ENCODE data around the gene PIK3CB. TPM values are rescaled to one million over a fixed set of nuclear protein-coding genes. Genes with fewer than 3 reads are reported as not detected.

Gene PIK3CB
- total and polyA plus RNA-seq, 8 donors: 12.1 to 39.6 (median 15.0) TPM

- ATAC-seq (peak; percentile 14), DNase-seq (no peak)
- no peaks in the 10 kb centered on the region for H3K9me3 ChIP-seq
- no peak overlapping the region for H3K4me3 ChIP-seq
- H3K4me1 ChIP-seq: peaks cover 0 to 17% of the 10 kb centered on the region in 2 donors
- H3K36me3 ChIP-seq: no peaks in the 10 kb centered on the region
- intact Hi-C loops (cut with DNase I): no loop called here
- H3K27me3 ChIP-seq: no peaks in the 10 kb centered on the region
- H3K27ac ChIP-seq: peak overlapping the region in 1 of 2 donors; percentile 81
- TF ChIP-seq CTCF (IDR thresholded peaks at IDR 0.05): no peak
Observed at GRCh38 chr3:138818185-138818860, 16.4 kb downstream of the PIK3CB start.

DNA sequence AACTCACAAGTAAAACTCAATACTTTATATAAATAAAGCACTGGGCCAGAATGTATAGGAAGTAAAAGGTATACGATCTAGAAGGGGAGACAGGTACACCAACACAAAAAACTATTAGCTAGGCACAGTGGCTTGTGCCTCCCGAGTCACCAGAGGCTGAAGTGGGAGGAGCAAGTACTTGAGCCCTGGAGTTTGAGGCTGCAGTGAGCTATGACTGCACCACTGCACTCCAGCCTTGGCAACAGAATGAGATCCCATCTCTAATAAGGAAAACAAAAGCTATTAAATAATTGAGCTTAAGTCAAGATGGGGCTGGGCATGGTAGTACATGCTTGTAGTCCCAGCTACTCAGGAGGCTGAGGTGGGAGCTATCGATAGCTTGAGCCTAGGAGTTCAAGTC is 17.0 kb downstream of the PIK3CB start:
- TF ChIP-seq CTCF (IDR thresholded peaks at IDR 0.05): no peak
- Histone ChIP-seq H3K9me3 (no peaks in the 10 kb centered on the region), H3K4me1 (peaks cover 0 to 17% of the 10 kb centered on the region in 2 donors), H3K36me3 (no peaks in the 10 kb centered on the region), H3K27ac (peak overlapping the region in 1 of 2 donors; percentile 81), H3K27me3 (no peaks in the 10 kb centered on the region), H3K4me3 (no peak overlapping the region)
- intact Hi-C loops (cut with DNase I): no loop called here
- ATAC-seq: peak; percentile 62
- no peak for DNase-seq

- TF ChIP-seq CTCF (IDR thresholded peaks at IDR 0.05): no peak
- Histone ChIP-seq H3K4me3 (no peak overlapping the region), H3K27me3 (no peaks in the 10 kb centered on the region), H3K27ac (no peak overlapping the region), H3K4me1 (peaks cover 0 to 22% of the 10 kb centered on the region in 2 donors), H3K9me3 (no peaks in the 10 kb centered on the region), H3K36me3 (no peaks in the 10 kb centered on the region)
- DNase-seq (no peak), ATAC-seq (no peak)
- intact Hi-C loops (cut with DNase I): no loop called here
Observed at GRCh38 chr3:138812806-138813205, 21.9 kb downstream of the PIK3CB start.

DNA sequence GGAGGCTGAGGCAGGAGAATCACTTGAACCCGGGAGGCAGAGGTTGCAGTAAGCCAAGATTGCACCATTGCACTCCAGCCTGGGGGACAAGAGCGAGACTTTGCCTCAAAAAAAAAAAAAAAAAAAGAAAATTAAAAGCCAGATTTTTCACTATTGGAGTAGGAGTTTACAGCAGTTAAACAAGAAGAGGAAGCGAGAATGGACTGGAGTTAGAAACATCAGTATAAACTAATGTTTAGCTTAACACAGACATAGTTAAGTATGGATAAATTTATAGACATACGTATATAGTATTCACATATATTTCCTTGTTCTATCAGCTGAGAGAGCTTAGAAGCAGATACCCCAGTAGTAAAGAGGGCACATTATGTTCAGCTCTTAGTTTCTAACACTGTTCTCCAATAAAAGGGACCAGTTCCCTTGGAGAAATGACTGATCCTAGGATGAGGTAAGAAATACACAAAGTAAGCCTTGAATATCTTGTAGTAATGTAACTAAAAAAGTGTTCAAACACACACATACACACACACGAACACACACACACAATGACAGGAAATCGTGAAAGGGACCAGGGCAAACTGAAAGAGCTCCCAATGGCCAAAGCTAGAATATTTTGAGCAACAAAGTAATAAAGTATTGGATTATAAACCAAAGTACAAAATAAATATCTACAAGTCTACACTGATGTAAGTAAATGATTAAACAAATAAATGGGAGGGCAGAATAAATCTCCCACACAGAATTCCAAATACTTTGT is 25.1 kb downstream of the PIK3CB start:
- Histone ChIP-seq H3K27ac (no peak overlapping the region), H3K27me3 (no peaks in the 10 kb centered on the region), H3K4me1 (peaks cover 0 to 15% of the 10 kb centered on the region in 2 donors), H3K4me3 (no peak overlapping the region), H3K36me3 (no peaks in the 10 kb centered on the region), H3K9me3 (no peaks in the 10 kb centered on the region)
- ATAC-seq (no peak), DNase-seq (no peak)
- no peak for TF ChIP-seq CTCF (IDR thresholded peaks at IDR 0.05)
- intact Hi-C loops (cut with DNase I): no loop called here

DNA sequence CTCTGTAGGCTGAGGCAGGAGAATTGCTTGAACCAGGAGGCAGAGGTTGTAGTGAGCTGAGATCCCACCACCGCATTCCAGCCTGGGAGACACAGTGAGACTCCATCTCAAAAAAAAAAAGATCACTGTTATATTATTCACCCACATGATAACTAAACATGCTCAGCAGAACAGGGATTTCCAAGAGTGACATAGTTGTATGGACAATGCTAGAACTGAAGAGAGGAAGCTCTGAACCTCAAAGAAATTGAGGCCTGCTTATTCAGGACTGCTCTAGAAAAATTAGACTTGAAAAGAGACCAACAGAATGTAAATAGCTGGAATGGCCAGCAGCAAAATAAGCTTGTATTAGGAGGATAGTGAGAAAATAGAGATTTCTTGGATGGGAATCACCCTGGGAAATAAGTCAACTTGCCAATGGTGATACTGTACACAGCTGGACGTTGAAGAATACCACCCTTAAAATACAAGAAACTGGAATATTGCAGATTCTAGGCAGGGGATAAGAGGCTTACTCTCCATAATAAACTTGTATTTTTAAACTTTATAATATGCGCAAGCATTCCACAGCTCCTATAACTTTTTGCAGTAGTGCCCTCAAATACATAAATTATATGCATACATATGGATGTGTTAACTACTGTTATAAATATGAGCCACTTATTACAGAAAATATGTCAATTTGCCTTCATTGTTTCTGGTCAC is 28.2 kb downstream of the PIK3CB start:
- no peak for TF ChIP-seq CTCF (IDR thresholded peaks at IDR 0.05)
- peak in 1 of 4 donors; percentile 8 for DNase-seq
- Histone ChIP-seq H3K9me3 (no peaks in the 10 kb centered on the region), H3K36me3 (no peaks in the 10 kb centered on the region), H3K27ac (peak overlapping the region in 1 of 2 donors; percentile 30), H3K4me3 (no peak overlapping the region), H3K27me3 (no peaks in the 10 kb centered on the region), H3K4me1 (peaks cover 0 to 15% of the 10 kb centered on the region in 2 donors)
- intact Hi-C loops (cut with DNase I): no loop called here
- ATAC-seq: no peak
